NCI-H345 (cell line): Measurements from ENCODE around the gene TRPV6.

Experiments
- DNase-seq: peaks from one replicate; lab custom pipeline; 2025; lab: John Stamatoyannopoulos, UW

Gene TRPV6

DNA sequence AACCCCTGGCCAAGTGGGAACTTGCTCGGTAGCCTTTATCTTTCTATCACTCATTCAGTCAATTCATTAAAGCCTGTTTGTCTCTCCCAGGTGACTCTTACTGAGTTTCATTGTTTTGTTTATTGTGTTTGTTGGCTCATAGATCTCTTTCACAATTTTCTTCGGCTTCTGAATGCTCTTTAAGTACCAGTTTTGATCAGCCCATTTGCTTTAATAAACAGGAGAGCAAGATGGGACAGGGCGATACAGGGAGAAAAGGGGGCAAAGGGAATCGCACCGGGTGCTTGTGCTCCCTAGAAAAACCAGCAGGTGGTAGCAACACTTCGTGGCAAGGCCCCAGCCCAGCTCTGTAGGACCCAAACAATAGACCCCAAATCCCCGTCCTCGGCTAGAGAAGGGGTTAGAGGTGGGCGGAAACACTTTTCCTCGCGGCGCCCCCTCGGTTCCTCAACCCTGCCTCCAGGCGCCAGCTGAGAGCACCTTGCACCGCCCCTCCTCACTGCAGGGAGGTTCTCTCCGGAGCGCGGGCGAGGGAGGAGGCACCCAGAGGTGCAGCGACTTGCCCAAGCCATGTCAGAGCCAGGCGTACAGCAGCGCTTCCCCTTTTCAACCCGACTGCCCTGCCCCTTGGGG, 31.7 kb downstream of the TRPV6 start:
- DNase-seq: peak; percentile 78

DNA sequence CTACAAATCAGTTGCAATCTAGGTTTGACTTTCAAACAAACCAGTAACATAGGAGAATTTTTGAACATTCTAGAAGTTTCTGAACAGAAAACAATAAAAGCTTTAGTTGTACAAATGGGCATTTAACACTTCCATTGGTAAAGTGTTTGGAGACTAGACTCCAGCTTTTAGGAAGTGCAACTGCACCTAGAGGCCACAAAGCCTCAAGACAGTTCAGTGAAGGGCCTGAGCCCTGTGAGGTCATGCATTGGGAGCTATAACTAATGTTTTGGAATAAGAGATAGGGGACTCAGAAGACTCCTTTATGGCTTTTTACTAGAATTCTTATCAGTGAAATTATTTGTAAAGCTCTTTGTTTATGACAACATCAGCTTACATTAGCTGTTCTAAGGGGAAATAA, 33.6 kb downstream of the TRPV6 start:
- DNase-seq: no peak

DNA sequence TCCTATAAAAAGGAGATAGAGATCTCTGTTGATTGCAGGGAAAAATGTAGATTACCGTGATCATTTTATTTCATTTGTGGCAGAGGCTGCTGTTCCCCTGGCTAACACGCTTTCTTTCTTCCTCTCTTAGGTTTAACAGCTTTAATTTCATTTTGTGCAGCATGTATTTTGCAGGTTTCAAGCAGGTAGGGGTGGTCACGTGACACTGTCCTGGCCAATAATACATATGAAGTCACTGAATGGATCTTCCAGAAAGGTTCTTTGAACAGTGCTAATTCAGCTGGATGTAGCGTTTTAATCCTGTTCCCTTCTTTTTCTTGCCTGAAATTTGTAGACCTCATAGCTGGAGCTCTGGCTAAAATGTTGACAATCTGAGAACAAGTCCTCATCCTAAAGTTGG, 34.3 kb downstream of the TRPV6 start:
- DNase-seq: no peak

DNA sequence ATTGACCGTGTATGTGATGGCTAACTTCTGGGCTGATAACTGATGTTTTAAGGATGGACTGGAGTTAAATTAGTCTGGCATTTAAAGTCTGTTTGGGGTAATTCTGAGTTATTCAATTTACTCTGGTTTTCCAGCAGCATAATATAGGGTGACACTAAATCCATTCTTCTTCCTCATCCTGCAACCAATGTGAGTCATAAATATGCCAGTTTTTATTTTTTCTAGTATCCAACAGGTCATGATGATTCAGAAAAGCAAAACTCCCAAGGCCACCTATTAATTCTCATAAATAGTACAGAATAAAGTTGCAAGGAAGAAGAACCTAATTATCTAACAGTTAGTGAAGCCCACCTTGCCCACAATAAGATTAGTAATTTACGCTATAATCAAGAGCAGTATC, 38.2 kb downstream of the TRPV6 start:
- no peak for DNase-seq

DNA sequence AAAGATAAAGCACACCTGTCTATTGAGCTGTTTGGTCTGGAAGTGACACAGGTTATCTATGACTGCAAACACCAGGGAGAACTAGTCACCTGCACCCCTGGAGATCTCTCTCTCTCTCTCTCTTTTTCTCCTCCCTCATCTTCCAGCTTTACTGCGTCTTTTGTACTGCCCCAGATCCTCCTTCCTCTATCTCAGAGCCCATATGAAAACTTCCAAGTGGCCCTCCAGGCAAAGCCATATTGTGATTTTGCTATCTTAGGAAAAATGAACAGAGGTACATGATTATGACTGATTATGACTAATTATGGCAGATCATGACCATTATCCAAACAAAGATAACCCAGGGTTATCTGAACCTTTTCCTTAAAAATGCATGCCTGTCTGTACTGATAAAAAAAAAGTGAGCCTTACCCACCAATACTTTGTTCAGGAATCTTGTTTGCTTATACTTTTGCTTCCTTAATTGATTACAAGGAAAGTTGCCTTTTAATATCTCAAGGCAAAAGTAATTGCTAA, 43.2 kb downstream of the TRPV6 start:
- no peak for DNase-seq

DNA sequence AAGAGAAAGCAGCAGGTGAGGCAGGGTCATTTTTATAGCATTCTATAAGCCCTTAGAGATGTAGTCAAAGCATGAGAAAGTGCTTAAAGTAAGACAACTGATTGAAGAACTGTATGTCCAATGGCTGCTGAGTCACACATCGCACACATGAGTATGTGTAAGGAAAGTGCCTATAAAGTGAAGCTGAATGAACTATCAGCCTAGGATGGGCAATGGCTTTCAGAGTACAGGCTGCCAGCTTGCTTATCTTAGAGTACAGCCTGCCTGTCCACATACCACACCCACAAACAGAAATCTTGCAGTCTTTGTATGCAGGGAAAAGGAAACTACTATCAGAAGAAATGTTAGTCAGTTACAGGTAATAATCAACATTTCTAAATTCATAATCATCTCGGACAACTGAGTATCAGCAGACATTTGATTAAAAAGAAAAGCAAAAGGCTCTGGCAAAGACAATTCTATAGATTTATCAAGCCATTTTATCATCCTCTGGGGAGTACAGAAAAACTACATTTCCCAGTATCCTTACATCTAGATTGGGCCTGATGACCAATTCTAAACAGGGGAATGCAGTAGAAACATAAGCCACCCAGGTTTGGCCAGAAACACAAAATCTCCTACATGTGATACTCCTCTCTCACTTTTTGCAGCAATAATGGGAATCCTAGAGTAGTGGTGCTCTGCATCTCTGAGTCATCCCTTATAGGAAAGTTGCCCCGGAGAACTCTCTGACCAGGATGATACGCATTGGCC, 46.9 kb downstream of the TRPV6 start:
- no peak for DNase-seq

DNA sequence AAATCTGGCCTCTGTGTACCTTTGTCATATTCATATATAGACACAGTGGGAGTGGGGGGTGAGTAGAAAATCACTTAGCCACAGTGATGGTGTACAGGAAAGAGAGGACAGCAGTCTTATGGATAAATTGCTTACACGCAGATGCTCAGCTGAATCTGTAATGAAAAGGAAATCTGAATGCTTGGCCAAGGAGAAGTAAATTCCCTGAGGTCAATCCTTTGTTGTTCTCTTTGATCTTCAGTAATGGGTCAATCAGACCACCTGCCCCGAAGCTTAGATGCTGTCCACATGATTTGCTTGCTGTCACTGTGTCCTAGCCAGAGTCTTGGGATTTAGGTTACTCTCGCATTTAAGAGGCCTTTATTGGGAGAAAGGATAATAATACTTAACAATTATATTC, 49.1 kb downstream of the TRPV6 start:
- no peak for DNase-seq

DNA sequence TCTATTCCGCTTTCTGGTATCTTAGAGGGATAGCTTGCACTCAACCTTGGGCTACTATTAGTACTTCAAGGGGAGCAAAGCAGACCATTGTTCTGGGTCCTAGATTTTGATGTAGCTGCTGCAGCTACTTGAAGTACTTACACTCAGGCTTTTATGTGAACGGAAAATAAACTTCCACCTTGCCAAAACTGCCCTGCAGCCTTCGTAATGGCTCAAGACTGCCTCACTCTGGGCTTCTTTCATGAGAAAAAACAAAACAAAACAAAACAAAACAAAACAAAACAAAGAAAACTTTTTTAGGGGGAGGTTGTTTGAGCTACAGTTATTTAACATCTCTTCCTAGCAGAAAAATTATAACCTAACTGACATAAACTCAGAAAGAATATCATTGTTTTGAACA, 50.1 kb downstream of the TRPV6 start:
- no peak for DNase-seq

DNA sequence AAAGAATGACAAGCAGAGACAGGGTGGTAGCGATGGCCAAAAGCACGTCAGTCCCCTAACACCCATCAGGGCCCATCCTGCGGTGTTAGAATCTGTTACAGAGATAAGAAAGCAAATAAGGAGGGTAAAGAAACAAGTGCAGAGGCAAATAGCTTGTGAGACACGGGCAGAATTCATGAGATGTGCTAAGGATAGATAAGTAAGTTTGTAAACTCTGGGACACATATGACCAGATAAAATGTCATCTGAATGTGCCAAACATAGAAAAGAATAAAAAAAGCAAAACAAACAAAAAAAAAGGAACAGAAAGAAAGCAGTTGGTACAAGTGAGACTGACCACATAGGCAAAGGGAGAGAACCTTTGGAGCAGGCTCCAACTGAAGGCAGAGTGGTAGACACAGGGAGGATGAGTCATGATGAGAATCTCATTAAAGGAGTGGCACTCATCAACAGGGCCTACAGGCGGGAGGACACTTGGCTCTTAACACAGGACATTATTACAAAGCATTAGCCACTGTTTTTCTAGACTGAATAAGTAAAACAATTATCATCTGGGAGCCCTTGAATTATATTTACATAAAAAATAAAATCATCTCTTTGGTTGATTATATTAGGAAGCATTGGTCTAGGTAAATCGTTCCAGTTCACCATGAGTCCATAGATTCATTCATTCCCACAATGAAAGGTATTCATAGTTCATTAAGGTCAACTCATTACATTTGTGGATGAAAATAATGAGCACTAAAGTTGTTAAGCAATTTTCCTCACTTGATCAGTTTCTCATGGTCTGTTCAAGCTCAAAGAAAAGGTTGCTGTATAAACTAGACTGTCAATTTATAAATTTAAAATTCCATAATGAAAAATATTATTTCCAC, 52.1 kb downstream of the TRPV6 start:
- no peak for DNase-seq

DNA sequence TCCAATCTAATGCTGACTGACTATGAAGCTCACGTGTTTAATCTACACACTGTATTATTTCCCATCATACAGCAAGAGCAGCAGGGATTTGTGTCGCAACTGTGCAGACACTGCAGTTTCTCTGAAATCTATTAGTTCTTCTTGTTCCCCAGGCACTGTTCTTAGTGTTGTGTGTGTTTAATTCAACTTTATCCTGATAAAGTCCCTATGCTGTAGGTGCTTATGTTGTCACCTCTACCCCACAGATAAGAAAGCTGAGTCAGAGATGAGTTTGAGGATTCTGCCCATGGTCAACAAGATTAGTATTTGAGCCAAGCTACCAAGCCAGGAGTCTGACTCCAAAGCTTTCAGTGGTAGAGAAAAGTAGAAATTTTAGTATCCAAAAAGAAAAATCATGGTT, 53.1 kb downstream of the TRPV6 start:
- no peak for DNase-seq

DNA sequence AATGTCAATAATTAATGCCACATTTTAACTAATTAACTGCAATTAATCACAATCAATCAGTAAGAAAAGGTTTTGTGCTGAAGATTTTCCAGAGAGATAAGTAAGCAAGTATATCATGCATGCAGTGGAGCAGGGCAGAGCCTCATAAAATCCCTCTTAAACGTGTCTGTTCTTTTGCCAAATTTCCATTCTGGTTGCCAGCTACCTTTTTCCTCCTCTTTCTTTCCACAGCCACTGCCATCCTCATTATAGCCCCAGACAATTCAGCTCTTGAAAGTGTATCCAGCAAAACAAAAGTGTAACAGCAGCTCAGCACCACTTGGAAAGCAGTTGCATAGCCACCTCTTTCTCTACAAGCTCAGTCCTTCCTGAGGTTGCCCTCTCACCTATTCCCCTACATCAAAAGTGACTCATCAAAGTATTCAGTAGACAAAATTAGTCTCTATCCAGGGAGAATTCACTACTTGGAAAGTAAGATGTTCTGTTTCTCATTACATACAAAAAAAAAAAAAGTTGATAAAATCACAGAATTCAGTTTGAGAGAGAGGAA, 57.5 kb downstream of the TRPV6 start:
- DNase-seq: peak; percentile 53

DNA sequence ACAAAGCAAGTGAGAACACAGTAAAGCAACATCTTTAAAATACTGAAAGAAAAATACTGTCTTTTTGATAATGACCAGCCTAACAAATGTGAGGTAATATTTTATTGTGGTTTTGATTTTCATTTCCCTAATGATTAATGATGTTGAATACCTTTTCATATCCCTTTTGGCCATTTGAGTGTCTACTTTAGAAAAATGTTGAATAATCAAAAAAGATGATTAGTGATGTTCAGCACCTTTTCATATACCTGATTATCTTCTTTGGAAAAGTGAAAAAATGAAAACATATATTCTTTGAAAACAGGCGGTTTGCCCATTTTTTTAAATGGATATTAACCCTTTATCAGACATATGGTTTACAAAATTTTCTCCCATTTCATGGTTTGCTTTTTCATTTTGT, 62.8 kb downstream of the TRPV6 start:
- DNase-seq: no peak
